Measurements from ENCODE around the gene STAP1.

STAP1 gene

GRCh38 chr4:67556436-67556835 lies 2.1 kb upstream of the STAP1 start:
- H3K4me3 ChIP-seq (ENCODE audit: low read depth, low read length): no peak overlapping the region
- H3K9me3 ChIP-seq (ENCODE audit: control insufficient read depth, insufficient read depth, low read length): no peaks in the 10 kb centered on the region
- no peak overlapping the region for H3K9ac ChIP-seq (ENCODE audit: low read depth, low read length)
- H3K36me3 ChIP-seq (ENCODE audit: control insufficient read depth, insufficient read depth, low read length): no peaks in the 10 kb centered on the region
- H3K4me1 ChIP-seq (ENCODE audit: control insufficient read depth, insufficient read depth, low read length): peaks cover 5% of the 10 kb centered on the region; the same call in 1 of the 2 replicates
- H3K27ac ChIP-seq (ENCODE audit: low read depth, low read length): no peak overlapping the region
- no peaks in the 10 kb centered on the region for H3K27me3 ChIP-seq (ENCODE audit: control insufficient read depth, insufficient read depth, low read length)

- Histone ChIP-seq H3K9ac (ENCODE audit: low read depth, low read length) (no peak overlapping the region), H3K9me3 (ENCODE audit: control insufficient read depth, insufficient read depth, low read length) (no peaks in the 10 kb centered on the region), H3K36me3 (ENCODE audit: control insufficient read depth, insufficient read depth, low read length) (no peaks in the 10 kb centered on the region), H3K27me3 (ENCODE audit: control insufficient read depth, insufficient read depth, low read length) (no peaks in the 10 kb centered on the region), H3K4me1 (ENCODE audit: control insufficient read depth, insufficient read depth, low read length) (no peaks in the 10 kb centered on the region), H3K4me3 (ENCODE audit: low read depth, low read length) (no peak overlapping the region), H3K27ac (ENCODE audit: low read depth, low read length) (no peak overlapping the region)
Measured at GRCh38 chr4:67565284-67565683, 6.8 kb downstream of the STAP1 start.

GRCh38 chr4:67566335-67566734 lies 7.8 kb downstream of the STAP1 start:
- no peak overlapping the region for H3K9ac ChIP-seq (ENCODE audit: low read depth, low read length)
- no peak overlapping the region for H3K27ac ChIP-seq (ENCODE audit: low read depth, low read length)
- no peaks in the 10 kb centered on the region for H3K4me1 ChIP-seq (ENCODE audit: control insufficient read depth, insufficient read depth, low read length)
- H3K36me3 ChIP-seq (ENCODE audit: control insufficient read depth, insufficient read depth, low read length): no peaks in the 10 kb centered on the region
- H3K4me3 ChIP-seq (ENCODE audit: low read depth, low read length): no peak overlapping the region
- H3K9me3 ChIP-seq (ENCODE audit: control insufficient read depth, insufficient read depth, low read length): no peaks in the 10 kb centered on the region
- no peaks in the 10 kb centered on the region for H3K27me3 ChIP-seq (ENCODE audit: control insufficient read depth, insufficient read depth, low read length)

DNA sequence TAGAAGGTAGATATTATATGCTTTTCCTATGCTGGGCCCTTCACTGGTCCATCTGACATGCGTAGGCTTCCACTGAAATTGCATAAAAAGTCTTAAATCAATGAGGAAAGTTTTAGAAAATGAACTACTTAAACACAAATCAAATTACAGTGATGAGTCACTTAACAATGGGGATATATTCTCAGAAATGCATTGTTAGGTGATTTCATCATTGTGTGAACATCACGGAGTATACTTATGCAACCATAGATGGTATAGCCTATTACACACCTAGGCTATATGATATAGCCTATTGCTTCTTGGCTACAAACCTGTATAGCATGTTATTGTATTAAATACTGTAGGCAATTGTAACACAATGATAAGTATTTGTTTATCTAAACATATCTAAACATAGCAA lies 10.3 kb downstream of the STAP1 start:
- Histone ChIP-seq H3K27ac (ENCODE audit: low read depth, low read length) (no peak overlapping the region), H3K4me1 (ENCODE audit: control insufficient read depth, insufficient read depth, low read length) (no peaks in the 10 kb centered on the region), H3K4me3 (ENCODE audit: low read depth, low read length) (no peak overlapping the region), H3K9me3 (ENCODE audit: control insufficient read depth, insufficient read depth, low read length) (no peaks in the 10 kb centered on the region), H3K36me3 (ENCODE audit: control insufficient read depth, insufficient read depth, low read length) (no peaks in the 10 kb centered on the region), H3K27me3 (ENCODE audit: control insufficient read depth, insufficient read depth, low read length) (no peaks in the 10 kb centered on the region), H3K9ac (ENCODE audit: low read depth, low read length) (no peak overlapping the region)

- no peak overlapping the region for H3K4me3 ChIP-seq (ENCODE audit: low read depth, low read length)
- H3K27ac ChIP-seq (ENCODE audit: low read depth, low read length): no peak overlapping the region
- H3K9me3 ChIP-seq (ENCODE audit: control insufficient read depth, insufficient read depth, low read length): no peaks in the 10 kb centered on the region
- no peaks in the 10 kb centered on the region for H3K36me3 ChIP-seq (ENCODE audit: control insufficient read depth, insufficient read depth, low read length)
- no peak overlapping the region for H3K9ac ChIP-seq (ENCODE audit: low read depth, low read length)
- H3K4me1 ChIP-seq (ENCODE audit: control insufficient read depth, insufficient read depth, low read length): peaks cover 6% of the 10 kb centered on the region; the same call in 1 of the 2 replicates
- no peaks in the 10 kb centered on the region for H3K27me3 ChIP-seq (ENCODE audit: control insufficient read depth, insufficient read depth, low read length)
Measured at GRCh38 chr4:67570537-67570936, 12.0 kb downstream of the STAP1 start.

- Histone ChIP-seq H3K27me3 (ENCODE audit: control insufficient read depth, insufficient read depth, low read length) (no peaks in the 10 kb centered on the region), H3K27ac (ENCODE audit: low read depth, low read length) (no peak overlapping the region), H3K4me3 (ENCODE audit: low read depth, low read length) (no peak overlapping the region), H3K36me3 (ENCODE audit: control insufficient read depth, insufficient read depth, low read length) (no peaks in the 10 kb centered on the region), H3K9ac (ENCODE audit: low read depth, low read length) (no peak overlapping the region), H3K9me3 (ENCODE audit: control insufficient read depth, insufficient read depth, low read length) (no peaks in the 10 kb centered on the region), H3K4me1 (ENCODE audit: control insufficient read depth, insufficient read depth, low read length) (peaks cover 9% of the 10 kb centered on the region; the same call in 1 of the 2 replicates)
Measured at GRCh38 chr4:67571975-67572374, 13.4 kb downstream of the STAP1 start.

- Histone ChIP-seq H3K4me1 (ENCODE audit: control insufficient read depth, insufficient read depth, low read length) (peaks cover 9% of the 10 kb centered on the region; the same call in 1 of the 2 replicates), H3K36me3 (ENCODE audit: control insufficient read depth, insufficient read depth, low read length) (no peaks in the 10 kb centered on the region), H3K9me3 (ENCODE audit: control insufficient read depth, insufficient read depth, low read length) (no peaks in the 10 kb centered on the region), H3K27me3 (ENCODE audit: control insufficient read depth, insufficient read depth, low read length) (no peaks in the 10 kb centered on the region), H3K9ac (ENCODE audit: low read depth, low read length) (no peak overlapping the region), H3K4me3 (ENCODE audit: low read depth, low read length) (no peak overlapping the region), H3K27ac (ENCODE audit: low read depth, low read length) (no peak overlapping the region)
Measured at GRCh38 chr4:67573193-67573592, 14.7 kb downstream of the STAP1 start.

GRCh38 chr4:67575232-67576058 lies 16.9 kb downstream of the STAP1 start:
- Histone ChIP-seq H3K36me3 (ENCODE audit: control insufficient read depth, insufficient read depth, low read length) (no peaks in the 10 kb centered on the region), H3K27me3 (ENCODE audit: control insufficient read depth, insufficient read depth, low read length) (no peaks in the 10 kb centered on the region), H3K4me1 (ENCODE audit: control insufficient read depth, insufficient read depth, low read length) (peaks cover 9% of the 10 kb centered on the region; the same call in 1 of the 2 replicates), H3K27ac (ENCODE audit: low read depth, low read length) (no peak overlapping the region), H3K9ac (ENCODE audit: low read depth, low read length) (no peak overlapping the region), H3K9me3 (ENCODE audit: control insufficient read depth, insufficient read depth, low read length) (no peaks in the 10 kb centered on the region), H3K4me3 (ENCODE audit: low read depth, low read length) (no peak overlapping the region)

- Histone ChIP-seq H3K9me3 (ENCODE audit: control insufficient read depth, insufficient read depth, low read length) (no peaks in the 10 kb centered on the region), H3K4me3 (ENCODE audit: low read depth, low read length) (no peak overlapping the region), H3K36me3 (ENCODE audit: control insufficient read depth, insufficient read depth, low read length) (no peaks in the 10 kb centered on the region), H3K9ac (ENCODE audit: low read depth, low read length) (no peak overlapping the region), H3K27me3 (ENCODE audit: control insufficient read depth, insufficient read depth, low read length) (no peaks in the 10 kb centered on the region), H3K27ac (ENCODE audit: low read depth, low read length) (no peak overlapping the region), H3K4me1 (ENCODE audit: control insufficient read depth, insufficient read depth, low read length) (peaks cover 9% of the 10 kb centered on the region; the same call in 1 of the 2 replicates)
Measured at GRCh38 chr4:67576059-67576466, 17.5 kb downstream of the STAP1 start.

DNA sequence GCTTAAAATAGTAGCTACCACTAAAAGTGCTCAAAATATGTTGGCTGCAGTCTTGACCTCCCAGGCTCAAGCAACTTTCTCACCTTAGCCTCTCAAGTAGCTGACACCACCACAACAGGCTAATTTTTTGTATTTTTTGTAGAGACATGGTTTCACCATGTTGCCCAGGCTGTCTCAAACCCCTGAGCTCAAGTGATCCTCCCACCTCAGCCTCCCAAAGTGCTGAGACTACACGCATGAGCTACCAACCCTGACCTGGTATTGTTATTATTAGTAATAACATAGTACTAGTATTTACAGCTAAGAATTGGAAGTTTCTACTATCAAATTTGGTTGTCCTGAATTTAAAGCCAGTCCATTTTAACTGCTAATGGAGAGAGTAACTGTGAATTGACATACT lies 18.0 kb downstream of the STAP1 start:
- H3K9ac ChIP-seq (ENCODE audit: low read depth, low read length): no peak overlapping the region
- peaks cover 9% of the 10 kb centered on the region; the same call in 1 of the 2 replicates for H3K4me1 ChIP-seq (ENCODE audit: control insufficient read depth, insufficient read depth, low read length)
- no peak overlapping the region for H3K4me3 ChIP-seq (ENCODE audit: low read depth, low read length)
- H3K27ac ChIP-seq (ENCODE audit: low read depth, low read length): no peak overlapping the region
- no peaks in the 10 kb centered on the region for H3K9me3 ChIP-seq (ENCODE audit: control insufficient read depth, insufficient read depth, low read length)
- H3K27me3 ChIP-seq (ENCODE audit: control insufficient read depth, insufficient read depth, low read length): no peaks in the 10 kb centered on the region
- no peaks in the 10 kb centered on the region for H3K36me3 ChIP-seq (ENCODE audit: control insufficient read depth, insufficient read depth, low read length)

DNA sequence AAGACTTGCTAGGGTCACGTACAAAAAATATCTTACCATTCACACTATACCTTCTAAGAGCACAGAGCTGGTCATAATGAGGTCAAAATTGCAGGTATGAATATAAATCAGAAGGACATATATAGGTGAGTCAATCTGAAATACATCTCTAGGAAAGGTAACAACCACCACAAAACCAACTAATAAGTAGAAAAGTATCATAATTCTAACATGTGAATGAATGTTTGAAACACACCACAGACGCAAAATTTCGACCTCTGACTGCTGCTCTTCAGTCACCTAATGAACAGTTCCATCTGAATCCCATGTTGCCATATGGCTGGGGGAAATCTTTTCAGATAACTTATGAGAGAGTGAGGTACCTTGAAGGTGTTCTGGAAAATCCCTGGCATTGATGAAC lies 22.1 kb downstream of the STAP1 start:
- Histone ChIP-seq H3K27me3 (ENCODE audit: control insufficient read depth, insufficient read depth, low read length) (no peaks in the 10 kb centered on the region), H3K27ac (ENCODE audit: low read depth, low read length) (no peak overlapping the region), H3K9me3 (ENCODE audit: control insufficient read depth, insufficient read depth, low read length) (no peaks in the 10 kb centered on the region), H3K4me3 (ENCODE audit: low read depth, low read length) (no peak overlapping the region), H3K4me1 (ENCODE audit: control insufficient read depth, insufficient read depth, low read length) (peaks cover 2% of the 10 kb centered on the region; the same call in 1 of the 2 replicates), H3K36me3 (ENCODE audit: control insufficient read depth, insufficient read depth, low read length) (no peaks in the 10 kb centered on the region), H3K9ac (ENCODE audit: low read depth, low read length) (no peak overlapping the region)

All from HUES48 (cell line).